ENCODE results near the gene EIF4B. TPM values are rescaled to one million over a fixed set of nuclear protein-coding genes. Genes with fewer than 3 reads are reported as not detected.
"Not testable (repeated sequence)": the region's sequence is repeated elsewhere in the genome, so short reads cannot be mapped to it uniquely, and the experiment has no call there.

Gene EIF4B
- total RNA-seq, 1 donor from 2014 or later = 436 TPM

- DNase-seq (no peak), ATAC-seq (no peak)
- Histone ChIP-seq H3K9me3 (no peaks in the 10 kb centered on the region), H3K27ac (no peak overlapping the region), H3K4me3 (no peak overlapping the region), H3K36me3 (peaks cover 15% of the 10 kb centered on the region), H3K27me3 (no peaks in the 10 kb centered on the region), H3K4me1 (peaks cover 33% of the 10 kb centered on the region)
- no peak for TF ChIP-seq CTCF (IDR thresholded peaks at IDR 0.05)
- intact Hi-C loops (cut with DNase I) = no loop called here
Measured at GRCh38 chr12:53011889-53012288, 5.6 kb downstream of the EIF4B start.

- H3K9me3 ChIP-seq = no peaks in the 10 kb centered on the region
- H3K4me1 ChIP-seq = peaks cover 25% of the 10 kb centered on the region
- DNase-seq (no peak), ATAC-seq (no peak)
- no peak for TF ChIP-seq CTCF (IDR thresholded peaks at IDR 0.05)
- peaks cover 26% of the 10 kb centered on the region for H3K36me3 ChIP-seq
- intact Hi-C loops (cut with DNase I) = no loop called here
- H3K27ac ChIP-seq = no peak overlapping the region
- no peaks in the 10 kb centered on the region for H3K27me3 ChIP-seq
- H3K4me3 ChIP-seq = no peak overlapping the region
Measured at GRCh38 chr12:53012928-53013327, 6.7 kb downstream of the EIF4B start.

DNA sequence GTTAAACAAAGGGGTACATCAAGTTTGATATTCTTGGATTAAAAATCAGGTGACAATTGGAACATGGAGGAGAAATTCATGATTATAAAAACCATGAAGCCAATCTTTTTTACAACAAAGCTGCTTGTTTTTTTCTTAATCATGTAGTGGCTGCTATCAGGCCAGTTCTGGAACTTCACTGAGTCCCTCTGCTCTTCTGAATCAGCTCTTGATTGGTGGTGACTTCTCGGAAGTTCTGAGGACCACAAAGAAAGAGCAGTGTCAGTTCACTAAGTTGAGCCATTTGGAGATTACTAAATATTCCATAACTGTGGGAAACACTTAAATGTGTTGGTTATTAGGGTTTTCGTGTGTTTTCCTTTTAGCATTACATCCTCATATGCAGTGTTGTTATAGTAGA, 8.5 kb downstream of the EIF4B start:
- Histone ChIP-seq H3K4me3 (no peak overlapping the region), H3K36me3 (peaks cover 38% of the 10 kb centered on the region), H3K27ac (no peak overlapping the region), H3K4me1 (peaks cover 8% of the 10 kb centered on the region), H3K9me3 (no peaks in the 10 kb centered on the region), H3K27me3 (no peaks in the 10 kb centered on the region)
- ATAC-seq (no peak), DNase-seq (no peak)
- intact Hi-C loops (cut with DNase I) = no loop called here
- no peak for TF ChIP-seq CTCF (IDR thresholded peaks at IDR 0.05)

- DNase-seq (no peak), ATAC-seq (no peak)
- Histone ChIP-seq H3K27me3 (no peaks in the 10 kb centered on the region), H3K9me3 (no peaks in the 10 kb centered on the region), H3K4me3 (no peak overlapping the region), H3K36me3 (peaks cover 97% of the 10 kb centered on the region), H3K4me1 (no peaks in the 10 kb centered on the region), H3K27ac (no peak overlapping the region)
- intact Hi-C loops (cut with DNase I) = no loop called here
- no peak for TF ChIP-seq CTCF (IDR thresholded peaks at IDR 0.05)
Measured at GRCh38 chr12:53025250-53025649, 19.0 kb downstream of the EIF4B start.

GRCh38 chr12:53027014-53027413, 20.8 kb downstream of the EIF4B start:
- H3K27ac ChIP-seq; DNase-seq; H3K27me3 ChIP-seq; H3K9me3 ChIP-seq; H3K4me1 ChIP-seq; H3K4me3 ChIP-seq; intact Hi-C loops (cut with DNase I); ATAC-seq: not testable (repeated sequence)
- peaks cover 97% of the 10 kb centered on the region for H3K36me3 ChIP-seq

DNA sequence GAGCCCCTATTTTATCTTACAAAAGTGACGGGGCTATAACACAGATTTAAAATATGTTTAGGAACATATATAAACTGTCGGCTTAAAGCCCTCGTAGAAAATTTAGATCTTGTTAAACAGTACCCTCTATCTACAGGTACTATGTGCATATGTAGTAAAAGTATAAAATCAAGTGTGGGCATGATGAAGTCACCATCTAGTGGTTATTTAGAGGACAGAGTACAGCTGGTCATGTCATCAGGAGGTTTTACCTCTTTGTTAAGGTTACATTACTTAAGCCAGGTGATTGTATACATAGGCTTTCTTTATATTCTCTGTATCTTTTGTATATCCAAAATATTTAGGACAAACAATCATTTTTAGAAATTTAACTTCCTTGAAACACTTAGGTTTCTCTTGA, 25.4 kb downstream of the EIF4B start:
- H3K27ac ChIP-seq = no peak overlapping the region
- TF ChIP-seq CTCF (IDR thresholded peaks at IDR 0.05) = no peak
- peaks cover 94% of the 10 kb centered on the region for H3K36me3 ChIP-seq
- no peak overlapping the region for H3K4me3 ChIP-seq
- no peaks in the 10 kb centered on the region for H3K9me3 ChIP-seq
- ATAC-seq (no peak), DNase-seq (no peak)
- intact Hi-C loops (cut with DNase I) = no loop called here
- no peaks in the 10 kb centered on the region for H3K27me3 ChIP-seq
- no peaks in the 10 kb centered on the region for H3K4me1 ChIP-seq

DNA sequence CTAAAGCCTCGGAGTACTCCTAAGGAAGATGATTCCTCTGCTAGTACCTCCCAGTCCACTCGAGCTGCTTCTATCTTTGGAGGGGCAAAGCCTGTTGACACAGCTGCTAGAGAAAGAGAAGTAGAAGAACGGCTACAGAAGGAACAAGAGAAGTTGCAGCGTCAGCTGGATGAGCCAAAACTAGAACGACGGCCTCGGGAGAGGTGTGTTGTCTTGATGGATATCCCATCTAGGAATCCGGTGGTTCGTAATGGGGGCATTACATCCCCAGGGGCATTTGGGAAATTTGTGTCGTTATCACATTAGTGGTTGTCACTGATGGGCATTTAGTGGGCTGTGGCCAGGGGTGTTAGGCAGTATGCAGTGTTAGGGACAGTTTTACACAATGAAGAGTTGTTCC, 27.6 kb downstream of the EIF4B start:
- peaks cover 92% of the 10 kb centered on the region for H3K36me3 ChIP-seq

More for the DNA sequence above, 27.6 kb downstream of the EIF4B start:
- ATAC-seq; H3K27ac ChIP-seq; H3K27me3 ChIP-seq; DNase-seq; H3K4me1 ChIP-seq; intact Hi-C loops (cut with DNase I); H3K9me3 ChIP-seq; H3K4me3 ChIP-seq: not testable (repeated sequence)

All from upper lobe of right lung (tissue), 1 donor.